GM21447 (cell line): Measurements from ENCODE around the gene IDI2.

Source experiments
- ATAC-seq: cut with Tn5 transposase; IDR thresholded peaks from one replicate; pipeline ENCODE4 v1.9.1; 2021; ENCODE audit not compliant: unreplicated experiment

Gene IDI2

DNA sequence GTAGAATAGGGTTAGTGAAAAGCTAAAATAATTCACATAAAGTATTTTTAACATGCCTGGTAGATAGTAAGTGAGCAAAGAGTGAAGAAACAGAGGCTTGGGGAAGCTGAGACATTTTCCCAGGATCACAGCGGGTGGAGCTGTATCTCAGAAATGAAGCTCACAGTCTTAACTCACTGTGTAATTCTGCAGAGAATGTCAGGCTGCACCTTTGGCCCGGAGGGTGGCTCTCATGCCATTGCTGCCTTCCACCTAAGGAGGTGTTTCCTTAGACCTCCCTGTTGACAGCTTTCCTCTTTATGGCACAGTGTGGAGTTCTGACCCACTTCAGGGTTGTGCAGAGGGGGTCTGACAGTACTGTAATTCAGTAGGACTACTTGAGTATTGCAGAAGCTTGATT, 40.3 kb downstream of the IDI2 start:
- ATAC-seq = no peak

DNA sequence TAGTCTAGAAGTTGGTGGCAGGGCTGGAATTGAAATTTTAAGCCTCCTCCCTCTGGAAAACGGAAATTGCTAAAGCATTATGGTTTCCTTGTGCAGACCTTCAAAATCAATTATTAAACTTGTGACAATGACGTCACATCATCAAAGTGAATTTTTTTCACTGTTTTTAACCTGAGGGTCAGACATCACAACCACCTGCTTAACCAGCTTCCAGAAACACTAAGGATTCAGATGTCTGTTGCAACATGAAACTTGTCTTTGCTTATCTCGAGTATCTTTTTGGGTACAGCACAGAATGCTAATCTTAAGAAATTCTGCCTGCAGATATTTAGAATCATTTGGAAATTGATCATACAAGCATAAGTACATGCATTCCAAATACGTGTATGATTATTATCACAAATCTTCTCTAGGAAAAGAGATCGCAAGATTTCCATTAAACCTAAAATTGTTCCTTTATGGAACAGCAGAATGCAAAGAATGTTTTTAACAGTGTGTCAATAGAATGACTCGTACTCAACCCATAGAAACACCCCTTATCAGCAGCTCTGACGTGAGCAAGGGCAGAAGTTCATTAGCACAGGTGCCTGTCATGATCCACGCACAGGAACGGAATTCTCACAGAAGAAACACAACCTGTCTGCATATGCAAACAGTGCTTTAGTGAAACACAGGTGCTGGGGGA, 41.5 kb downstream of the IDI2 start:
- ATAC-seq = no peak

DNA sequence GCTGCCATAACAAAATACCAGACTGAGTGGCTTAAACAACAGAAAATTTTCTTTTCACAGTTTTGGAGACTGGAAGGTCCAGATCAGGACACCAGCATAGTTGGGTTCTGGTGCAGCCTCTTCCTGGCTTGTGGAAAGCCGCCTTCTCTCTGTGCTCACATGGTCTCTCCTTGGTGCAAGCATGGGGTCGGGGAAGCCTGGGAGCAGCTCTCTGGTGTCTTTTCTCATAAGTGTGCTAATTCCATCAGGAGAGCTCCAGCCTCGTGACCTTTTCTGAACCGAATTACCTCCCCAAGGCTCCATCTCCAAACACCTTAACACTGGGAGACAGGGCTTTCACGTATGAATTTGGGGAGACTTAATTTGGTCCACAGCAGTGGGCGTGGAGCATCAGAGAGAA, 42.3 kb downstream of the IDI2 start:
- ATAC-seq = no peak

DNA sequence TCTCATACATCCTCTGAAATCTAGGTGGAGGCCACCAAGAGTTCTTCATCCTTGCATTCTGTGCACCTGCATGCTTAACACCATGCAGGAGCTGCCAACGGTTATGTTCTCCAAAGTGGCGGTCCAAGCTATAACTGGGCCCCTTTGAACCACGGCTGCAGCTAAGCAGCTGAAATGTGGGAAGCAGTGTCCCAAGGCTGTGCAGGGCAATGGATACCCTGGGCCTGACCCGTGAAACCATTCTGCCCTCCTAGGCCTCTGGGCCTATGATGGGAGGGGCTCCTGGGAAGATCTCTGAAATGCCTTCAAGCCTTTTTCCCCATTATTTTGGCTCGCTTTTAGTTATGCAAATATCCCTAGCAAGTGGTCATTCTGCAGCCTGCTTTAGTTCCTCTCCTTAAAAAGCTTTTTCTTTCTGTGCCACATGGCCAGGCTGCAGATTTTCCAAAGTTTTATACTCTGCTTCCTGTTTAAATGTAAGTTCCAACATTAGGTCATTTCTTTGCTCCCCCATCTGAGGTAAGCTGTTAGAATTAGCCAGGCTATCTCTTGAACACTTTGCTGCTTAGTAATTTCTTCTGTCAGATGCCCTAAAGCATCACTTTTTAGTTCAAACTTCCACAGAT, 45.1 kb downstream of the IDI2 start:
- ATAC-seq = no peak

DNA sequence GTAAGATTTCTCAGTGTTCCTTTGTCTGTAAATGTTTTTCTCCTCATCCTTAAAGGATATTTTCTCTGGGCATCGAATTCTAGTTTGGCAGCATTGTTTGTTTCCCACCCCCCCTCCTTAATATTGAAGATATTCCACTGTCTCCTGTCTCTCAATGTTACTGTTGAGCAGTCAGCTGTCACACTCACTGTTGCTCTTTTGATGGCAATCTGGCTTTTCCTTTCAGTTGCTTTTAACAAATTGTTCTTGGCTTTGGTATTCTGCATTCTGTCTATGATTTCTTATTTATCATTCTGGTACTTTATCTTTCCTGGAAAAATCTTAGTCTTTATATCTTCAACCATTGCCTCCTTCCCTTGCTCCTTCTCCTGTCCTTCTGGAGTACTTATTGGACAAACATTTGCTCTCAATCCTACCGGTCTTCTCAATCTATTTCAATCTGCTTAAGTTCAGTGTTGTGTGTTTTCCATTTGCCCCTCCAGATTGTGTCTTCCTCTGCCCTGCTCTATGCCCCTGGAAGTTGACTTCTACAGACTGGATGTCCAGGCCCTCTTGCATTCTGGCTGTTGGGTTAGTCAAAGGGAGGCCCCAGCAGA, 46.7 kb downstream of the IDI2 start:
- no peak for ATAC-seq

DNA sequence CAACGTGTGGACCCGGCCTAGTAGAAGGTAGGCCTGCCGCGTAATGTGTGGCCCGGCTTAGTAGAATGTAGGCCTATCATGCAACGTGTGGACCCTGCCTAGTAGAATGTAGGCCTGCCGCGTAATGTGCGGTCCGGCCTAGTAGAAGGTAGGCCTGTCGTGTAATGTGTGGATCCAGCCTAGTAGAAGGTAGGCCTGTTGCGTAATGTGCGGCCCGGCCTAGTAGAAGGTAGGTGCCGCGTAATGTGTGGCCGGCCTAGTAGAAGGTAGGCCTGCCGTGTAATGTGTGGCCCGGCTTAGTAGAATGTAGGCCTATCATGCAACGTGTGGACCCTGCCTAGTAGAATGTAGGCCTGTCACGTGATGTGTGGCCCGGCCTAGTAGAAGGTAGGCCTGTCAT, 49.3 kb downstream of the IDI2 start:
- no peak for ATAC-seq

DNA sequence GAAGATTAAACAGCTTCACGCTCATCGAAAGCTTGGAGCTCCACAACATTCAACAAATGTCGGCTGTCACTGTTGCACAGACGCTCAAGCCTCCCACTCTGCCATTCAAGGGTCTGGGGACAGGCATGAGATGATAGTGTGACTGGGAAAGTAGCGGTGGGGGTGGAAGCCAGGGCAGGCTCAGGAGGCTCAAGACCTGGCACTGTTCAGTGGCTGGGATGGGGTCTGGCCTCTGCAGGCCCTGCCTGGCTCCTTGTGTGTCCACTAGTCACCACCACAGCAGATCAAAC, 50.9 kb downstream of the IDI2 start:
- no peak for ATAC-seq

DNA sequence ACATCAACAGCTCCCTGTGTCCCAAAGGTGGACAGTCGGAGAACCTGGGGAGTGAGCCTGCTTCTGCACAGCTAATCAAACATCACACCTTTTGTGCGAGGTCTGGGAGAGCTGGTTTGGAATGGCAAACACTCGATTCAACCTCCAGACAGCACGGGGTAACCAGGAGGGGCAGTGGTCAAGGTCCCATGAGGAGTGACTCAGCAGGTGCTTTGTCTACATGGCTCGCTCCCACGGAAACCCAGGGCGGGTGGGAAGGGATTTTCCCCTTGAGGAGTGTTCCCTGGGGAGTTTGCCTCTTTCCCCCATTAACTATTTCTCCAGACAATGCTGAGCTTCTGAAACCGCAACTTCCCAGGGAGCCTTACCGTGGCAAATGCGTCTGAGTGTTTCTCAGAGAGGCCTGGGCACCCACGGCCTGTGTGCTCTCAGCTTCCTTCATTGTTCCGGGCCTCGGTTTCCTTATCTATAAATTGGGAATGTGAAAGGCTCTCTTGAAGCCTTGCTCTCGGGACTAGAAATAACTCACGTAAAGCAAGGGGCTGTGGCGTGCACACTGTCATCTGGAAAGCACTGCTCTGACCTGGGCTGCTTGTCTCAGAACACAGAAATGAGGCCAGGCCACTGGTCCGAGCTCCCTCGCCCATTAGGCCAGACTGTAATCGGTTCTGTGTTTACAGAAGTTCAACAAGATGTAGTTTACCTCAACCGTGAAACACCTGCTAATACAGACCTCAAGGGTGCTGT, 51.4 kb downstream of the IDI2 start:
- no peak for ATAC-seq

DNA sequence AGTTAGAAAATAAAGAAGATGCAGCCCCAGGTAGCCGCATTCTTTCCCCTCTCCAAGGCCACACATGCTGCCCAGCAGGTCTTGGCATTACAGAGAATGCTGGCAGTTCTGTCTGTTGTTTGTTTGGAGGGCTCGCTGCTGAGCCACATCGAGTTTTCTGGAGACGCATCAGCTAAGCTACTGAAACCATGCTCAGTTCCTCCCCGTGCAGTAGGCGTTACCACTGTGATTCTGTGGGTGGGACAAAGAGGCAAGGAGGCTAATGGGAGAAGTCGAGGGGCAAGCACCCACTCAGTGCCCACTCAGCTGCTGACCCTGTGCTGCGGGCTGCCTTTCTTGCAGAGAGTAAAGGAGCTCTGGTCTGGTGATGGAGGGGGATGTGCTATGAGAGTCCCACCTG, 52.9 kb downstream of the IDI2 start:
- no peak for ATAC-seq

DNA sequence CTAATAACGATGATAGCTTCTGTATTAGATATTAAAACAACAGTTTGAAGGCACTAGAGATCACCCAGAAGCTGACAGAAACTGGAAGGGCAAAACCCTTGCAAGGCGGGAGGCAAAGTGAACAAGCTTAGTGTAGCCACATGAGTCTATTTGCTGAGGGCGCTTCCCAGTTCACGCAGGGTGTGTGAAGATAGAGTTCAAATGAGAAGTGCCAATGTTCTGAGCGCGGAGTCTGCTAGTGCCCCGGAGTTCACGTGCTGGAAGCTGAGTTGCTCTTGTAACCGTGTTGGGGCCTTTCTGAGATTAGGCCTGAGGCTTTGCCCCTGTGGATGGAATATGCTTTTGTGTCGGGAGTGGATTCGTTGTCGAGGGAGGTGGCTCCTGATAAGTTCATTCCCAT, 54.0 kb downstream of the IDI2 start:
- ATAC-seq = no peak

DNA sequence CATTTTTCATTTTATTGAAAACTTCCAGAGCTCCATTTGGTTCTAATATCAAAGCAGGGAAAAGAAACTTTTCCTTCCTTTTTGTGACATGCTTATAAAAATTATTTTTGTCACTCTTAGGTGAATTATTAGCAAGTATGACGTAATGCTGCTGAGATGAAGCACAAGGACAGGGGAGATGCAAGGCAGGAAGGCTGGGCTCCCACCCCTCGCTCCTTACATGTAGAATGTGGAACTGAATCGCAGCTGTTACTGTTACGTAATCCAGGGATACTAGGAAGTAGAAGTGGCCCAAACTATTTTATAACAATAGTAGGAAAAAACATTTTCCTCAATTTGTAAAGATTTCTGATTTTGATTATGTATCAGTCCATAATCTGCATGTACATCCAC, 54.5 kb downstream of the IDI2 start:
- ATAC-seq = no peak

DNA sequence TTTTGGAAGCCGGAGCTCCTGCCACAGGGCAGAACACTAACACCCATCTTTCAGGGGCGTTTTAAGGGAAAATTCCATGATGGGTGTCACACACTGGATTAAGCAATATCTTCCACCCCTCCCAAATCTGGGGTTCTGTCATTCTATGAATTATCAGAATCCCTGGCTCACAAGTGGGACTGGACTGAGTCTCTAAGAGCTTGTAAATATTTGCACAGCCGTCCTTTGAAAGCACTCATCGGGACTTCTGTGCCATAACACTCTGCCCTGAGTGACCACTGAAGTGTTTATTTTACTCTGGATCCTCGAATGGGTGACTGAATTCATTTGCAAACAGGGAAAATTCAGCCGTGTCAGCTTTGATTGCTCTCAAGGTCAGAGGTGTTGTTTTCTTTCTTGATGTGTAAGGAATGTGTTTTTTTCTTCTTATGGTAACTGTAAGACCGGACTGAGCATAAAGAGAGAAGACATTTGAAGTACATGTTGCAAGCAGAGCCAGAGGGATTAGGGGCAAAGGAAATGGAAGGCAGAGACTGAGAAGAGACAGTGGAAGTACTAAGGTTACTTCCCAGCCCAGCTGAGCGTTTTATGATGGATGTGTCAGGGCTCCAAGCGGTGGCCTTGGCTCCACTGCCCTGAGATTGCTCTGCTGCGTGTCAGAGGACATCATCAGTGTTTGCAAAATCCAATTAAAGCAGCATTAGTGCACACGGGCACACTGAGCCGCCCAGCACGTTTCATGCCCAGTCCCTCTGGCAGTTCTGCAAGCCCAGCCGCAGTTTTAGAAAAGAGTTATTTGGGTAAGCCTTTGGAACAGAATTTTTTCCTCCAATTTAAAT, 55.1 kb downstream of the IDI2 start:
- ATAC-seq = no peak

DNA sequence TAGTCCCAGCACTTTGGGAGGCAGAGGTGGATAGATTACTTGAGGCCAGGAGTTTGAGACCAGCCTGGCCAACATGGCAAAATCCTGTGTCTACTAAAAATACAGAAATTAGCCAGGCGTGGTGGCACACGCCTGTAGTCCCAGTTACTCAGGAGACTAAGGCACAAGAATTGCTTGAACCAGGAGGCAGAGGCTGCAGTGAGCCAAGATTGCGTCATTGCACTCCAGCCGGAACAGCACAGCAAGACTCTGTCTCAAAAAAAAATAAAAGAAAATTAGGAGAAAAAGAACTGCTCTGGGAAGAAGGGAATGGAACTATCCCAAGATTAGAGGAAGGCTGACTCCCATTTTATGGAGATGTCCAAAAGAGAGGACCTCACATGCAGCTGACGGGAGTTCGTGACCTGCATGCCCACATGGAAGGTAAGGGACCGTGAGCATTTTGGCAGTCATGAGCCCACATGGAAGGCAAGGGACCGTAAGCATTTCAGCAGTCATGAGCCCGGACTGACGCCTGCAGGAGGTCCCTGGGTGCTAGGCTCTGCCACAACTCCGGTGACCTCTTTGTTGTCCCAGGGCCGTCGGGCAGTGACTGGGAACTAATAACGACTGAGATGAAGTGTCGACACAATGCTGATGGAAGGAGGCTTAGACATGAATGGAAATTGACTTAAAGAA, 56.0 kb downstream of the IDI2 start:
- ATAC-seq = no peak
